ENCODE data around the gene PPP1CA.
A peak's percentile ranks its signal among the peaks of the same experiment; 100 is the strongest.

- TF ChIP-seq CTCF (IDR thresholded peaks at IDR 0.05), result peak; percentile 86
- TF ChIP-seq POLR2AphosphoS2 (conservative IDR thresholded peaks at IDR 0.05; ENCODE audit: low read length), result no peak
- no peak for TF ChIP-seq CHD2 (IDR thresholded peaks at IDR 0.05; ENCODE audit: low read length, partially characterized antibody)
- TF ChIP-seq POLR2A (IDR thresholded peaks at IDR 0.05; ENCODE audit: low read length), result no peak
- TF ChIP-seq RCOR1 (IDR thresholded peaks at IDR 0.05; ENCODE audit: low read depth, low read length), result no peak
- TF ChIP-seq ZFP36 (IDR thresholded peaks at IDR 0.05; ENCODE audit: borderline replicate concordance, partially characterized antibody), result no peak
- TF ChIP-seq SMC3 (IDR thresholded peaks at IDR 0.05), result peak; percentile 79
- no peak for TF ChIP-seq SREBF2 (IDR thresholded peaks at IDR 0.05)
- TF ChIP-seq HOXA7 (CRISPR knock-in tag; IDR thresholded peaks at IDR 0.05), result no peak
- TF ChIP-seq NFE2L2 (conservative IDR thresholded peaks at IDR 0.05; ENCODE audit: low read length), result no peak
- no peak for TF ChIP-seq CEBPB (IDR thresholded peaks at IDR 0.05)
- no peak for TF ChIP-seq MAX (IDR thresholded peaks at IDR 0.05)
- TF ChIP-seq BHLHE40 (IDR thresholded peaks at IDR 0.05; ENCODE audit: low read depth, low read length), result no peak
- no peak for TF ChIP-seq CBX2 (IDR thresholded peaks at IDR 0.05; ENCODE audit: borderline replicate concordance, low read depth)
Observed at GRCh38 chr11:67351275-67352005, 50.2 kb downstream of the PPP1CA start.
